Adipocyte (in vitro differentiated cells): ENCODE measurements around the gene UBL5.
"Not testable (repeated sequence)": the region's sequence is repeated elsewhere in the genome, so short reads cannot be mapped to it uniquely, and the experiment has no call there.

Experiments
- DNase-seq: peaks from one replicate; pipeline ENCODE4 v3.0.0-alpha.2; 2015; ENCODE audit warnings: low read depth
- H3K27me3 ChIP-seq: replicated peaks from 2 replicates; pipeline ENCODE4 v1.7.0; 2013; ENCODE audit warnings: mild to moderate bottlenecking, low read length, moderate library complexity; ENCODE audit not compliant: control insufficient read depth, insufficient read depth
- H3K36me3 ChIP-seq: 2 replicates; pipeline ENCODE4 v1.7.0; 2013; ENCODE audit warnings: low read length, mild to moderate bottlenecking, moderate library complexity; ENCODE audit not compliant: control insufficient read depth, insufficient read depth, severe bottlenecking
- H3K4me1 ChIP-seq: 2 replicates; pipeline ENCODE4 v1.7.0; 2013; ENCODE audit warnings: mild to moderate bottlenecking, low read length, moderate library complexity; ENCODE audit not compliant: control insufficient read depth, insufficient read depth
- H3K4me3 ChIP-seq: 2 replicates; pipeline ENCODE4 v1.7.0; 2013; ENCODE audit warnings: mild to moderate bottlenecking, low read length, moderate library complexity
- H3K9ac ChIP-seq: 2 replicates; pipeline ENCODE4 v1.7.0; 2013; ENCODE audit warnings: mild to moderate bottlenecking, low read length, moderate library complexity
- H3K9me3 ChIP-seq: 2 replicates; pipeline ENCODE4 v1.7.0; 2013; ENCODE audit warnings: mild to moderate bottlenecking, low read length, moderate library complexity; ENCODE audit not compliant: control insufficient read depth

UBL5 gene

DNA sequence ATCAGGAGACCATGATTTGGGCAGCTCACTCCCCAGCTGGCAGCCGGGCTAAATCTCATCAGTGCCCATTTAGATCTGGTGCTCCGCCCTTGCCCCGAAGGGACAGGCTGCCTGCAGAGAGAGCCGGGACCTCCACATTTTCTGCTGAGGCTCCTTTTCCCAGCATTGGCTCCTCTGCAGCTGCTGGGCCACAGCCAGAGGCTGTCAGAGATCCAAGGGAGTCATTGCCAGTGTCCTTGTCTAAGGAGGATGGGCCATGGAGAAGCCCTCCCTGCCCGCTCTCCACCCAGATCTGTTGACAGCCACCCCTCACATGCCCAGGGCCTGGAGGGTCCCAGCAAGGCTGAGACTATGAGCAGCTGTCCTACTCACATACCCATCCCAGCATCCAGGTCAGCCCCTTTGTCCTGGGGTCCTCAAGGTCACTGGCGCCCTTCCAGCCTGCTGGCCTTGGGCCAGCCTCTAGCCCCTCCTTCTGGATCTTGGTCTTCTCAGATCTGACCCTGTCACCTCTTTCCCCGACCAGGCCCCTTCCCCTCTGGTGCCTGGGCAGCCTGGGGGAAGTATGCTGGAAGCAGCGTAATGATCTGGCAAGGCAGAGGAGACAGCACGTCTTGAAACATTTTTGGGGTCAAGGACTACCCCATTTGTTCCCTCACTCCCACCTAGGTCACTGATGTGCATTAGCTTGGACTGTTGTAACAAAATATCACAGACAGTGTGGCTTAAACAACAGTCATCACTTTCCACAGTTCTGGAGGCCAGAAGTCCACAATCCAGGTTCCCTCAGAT, 15.3 kb downstream of the UBL5 start:
- no peak for DNase-seq
- H3K4me3 ChIP-seq: no peak overlapping the region
- peaks cover 21% of the 10 kb centered on the region for H3K4me1 ChIP-seq
- peaks cover 50% of the 10 kb centered on the region for H3K36me3 ChIP-seq
- no peaks in the 10 kb centered on the region for H3K27me3 ChIP-seq
- no peaks in the 10 kb centered on the region for H3K9me3 ChIP-seq
- no peak overlapping the region for H3K9ac ChIP-seq

DNA sequence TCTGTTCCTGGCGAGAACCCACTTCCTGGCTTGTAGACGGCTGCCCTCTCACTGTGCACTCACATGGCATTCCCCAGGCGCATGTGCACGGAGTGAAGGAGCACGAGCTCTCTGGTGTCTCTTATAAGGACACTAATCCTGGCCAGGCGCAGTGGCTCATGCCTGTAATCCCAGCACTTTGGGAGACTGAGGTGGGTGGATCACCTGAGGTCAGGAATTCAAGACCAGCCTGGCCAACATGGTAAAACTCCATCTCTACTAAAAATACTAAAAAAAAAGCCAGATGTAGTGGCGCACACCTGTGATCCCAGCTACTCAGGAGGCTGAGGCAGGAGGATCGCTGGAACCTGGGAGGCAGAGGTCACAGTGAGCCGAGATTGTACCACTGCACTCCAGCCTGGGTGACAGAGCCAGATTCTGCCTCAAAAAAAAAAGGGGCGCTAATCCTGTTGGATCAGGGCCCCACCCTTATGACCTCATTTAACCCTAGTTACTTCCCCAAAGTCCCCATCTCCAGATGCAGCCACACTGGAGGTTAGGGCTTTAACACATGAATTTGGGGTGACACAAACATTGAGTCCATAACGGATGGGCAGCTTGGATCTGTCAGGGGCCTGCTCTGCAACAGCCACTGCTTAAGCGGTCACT, 16.0 kb downstream of the UBL5 start:
- peaks cover 46% of the 10 kb centered on the region for H3K36me3 ChIP-seq
- peaks cover 21% of the 10 kb centered on the region for H3K4me1 ChIP-seq
- H3K9ac ChIP-seq, H3K27me3 ChIP-seq, H3K9me3 ChIP-seq, DNase-seq, H3K4me3 ChIP-seq: not testable (repeated sequence)

DNA sequence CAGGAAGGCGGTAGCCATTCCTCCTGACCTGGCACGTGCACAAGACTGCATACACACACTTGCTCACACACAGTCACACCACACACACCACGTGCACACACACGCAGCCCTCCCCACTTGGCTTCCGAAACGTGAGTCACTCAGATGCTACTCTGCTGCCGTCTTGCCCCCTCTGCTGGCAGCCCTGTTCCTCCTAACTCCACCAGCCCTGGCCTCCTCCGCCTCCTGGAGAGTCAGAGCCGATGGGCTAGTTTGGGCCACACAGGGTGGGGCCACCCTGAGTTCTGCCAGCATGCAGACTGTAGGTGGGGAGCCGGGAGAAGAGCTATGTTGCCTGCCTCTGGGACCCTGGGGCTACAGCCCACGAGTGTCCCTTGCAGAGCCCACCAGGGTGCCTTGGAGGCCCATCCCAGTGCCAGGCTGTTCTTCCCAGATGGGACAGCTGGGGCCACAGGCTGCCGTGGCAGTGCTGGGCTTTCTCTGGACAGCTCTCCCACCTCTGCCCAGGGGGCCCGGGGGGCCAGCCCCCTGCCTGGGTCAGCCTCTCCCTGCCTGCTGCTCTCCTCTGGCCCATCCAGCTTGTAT, 19.5 kb downstream of the UBL5 start:
- H3K9ac ChIP-seq: peak overlapping the region; percentile 61
- H3K27me3 ChIP-seq: no peaks in the 10 kb centered on the region
- H3K9me3 ChIP-seq: no peaks in the 10 kb centered on the region
- peaks cover 16% of the 10 kb centered on the region for H3K4me1 ChIP-seq
- peaks cover 15% of the 10 kb centered on the region for H3K36me3 ChIP-seq
- DNase-seq: peak; percentile 80
- no peak overlapping the region for H3K4me3 ChIP-seq

DNA sequence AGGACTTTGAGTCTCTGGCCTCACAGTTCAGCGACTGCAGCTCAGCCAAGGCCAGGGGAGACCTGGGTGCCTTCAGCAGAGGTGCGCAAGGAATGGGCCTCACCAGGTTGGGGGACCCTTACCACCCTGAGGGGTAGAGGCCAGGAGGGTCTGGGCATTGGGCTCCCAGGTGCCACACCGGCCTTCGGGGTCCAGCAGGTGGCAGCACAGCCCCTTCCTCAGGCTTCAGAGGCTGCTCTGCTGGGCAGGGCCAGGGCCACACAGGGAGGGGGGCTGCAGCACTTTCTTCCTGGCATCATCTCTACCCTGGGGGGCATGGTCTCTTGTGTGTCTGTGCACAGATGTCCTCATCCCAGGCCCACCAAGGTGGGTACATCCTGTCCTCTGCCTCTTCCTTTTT, 20.3 kb downstream of the UBL5 start:
- Histone ChIP-seq H3K36me3 (peaks cover 15% of the 10 kb centered on the region), H3K4me1 (peaks cover 12% of the 10 kb centered on the region), H3K9me3 (no peaks in the 10 kb centered on the region), H3K4me3 (no peak overlapping the region), H3K9ac (no peak overlapping the region), H3K27me3 (no peaks in the 10 kb centered on the region)
- DNase-seq: peak; percentile 10

DNA sequence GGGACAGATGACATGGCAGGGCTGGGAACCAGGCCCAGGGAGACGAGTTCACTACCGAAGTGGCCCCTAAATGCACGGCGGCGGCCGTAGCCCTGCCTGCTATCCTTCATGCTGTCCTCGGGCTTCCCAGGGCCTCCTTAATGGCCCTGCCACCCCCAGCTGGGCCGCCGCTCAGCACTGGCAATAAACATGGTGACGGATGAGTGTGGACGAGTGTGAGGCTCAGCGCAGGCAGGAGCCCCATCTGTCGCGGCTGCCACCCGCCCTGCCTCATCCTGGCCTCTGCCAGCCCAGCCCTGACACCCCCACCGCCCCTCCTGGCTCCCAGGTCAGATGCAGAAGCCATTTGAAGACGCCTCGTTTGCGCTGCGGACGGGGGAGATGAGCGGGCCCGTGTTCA, 21.0 kb downstream of the UBL5 start:
- DNase-seq: no peak
- Histone ChIP-seq H3K36me3 (peaks cover 9% of the 10 kb centered on the region), H3K9ac (no peak overlapping the region), H3K4me1 (peaks cover 16% of the 10 kb centered on the region), H3K27me3 (no peaks in the 10 kb centered on the region), H3K9me3 (no peaks in the 10 kb centered on the region), H3K4me3 (no peak overlapping the region)

DNA sequence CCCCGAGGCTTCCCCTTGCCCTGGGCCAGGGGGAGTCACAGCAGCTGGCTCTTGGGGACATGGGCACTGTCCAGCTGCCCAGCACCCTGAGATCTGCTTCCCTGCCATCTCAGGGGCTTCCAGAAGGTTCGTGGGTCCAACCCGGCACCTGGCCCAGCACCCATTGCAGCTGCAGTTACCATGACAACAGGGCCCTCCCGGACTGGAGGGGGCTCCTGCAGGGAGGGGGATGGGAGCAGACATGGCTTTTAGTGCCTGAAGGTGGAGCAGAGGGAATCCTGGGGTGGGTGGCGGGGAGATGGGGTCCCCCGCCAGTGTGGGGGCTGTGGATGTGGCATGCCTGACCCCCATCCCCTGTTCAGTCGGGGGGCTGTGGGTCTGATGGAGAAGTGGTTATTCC, 22.1 kb downstream of the UBL5 start:
- no peak for DNase-seq
- no peaks in the 10 kb centered on the region for H3K9me3 ChIP-seq
- H3K4me1 ChIP-seq: peaks cover 16% of the 10 kb centered on the region
- no peaks in the 10 kb centered on the region for H3K27me3 ChIP-seq
- H3K36me3 ChIP-seq: peaks cover 3% of the 10 kb centered on the region
- no peak overlapping the region for H3K9ac ChIP-seq
- no peak overlapping the region for H3K4me3 ChIP-seq

DNA sequence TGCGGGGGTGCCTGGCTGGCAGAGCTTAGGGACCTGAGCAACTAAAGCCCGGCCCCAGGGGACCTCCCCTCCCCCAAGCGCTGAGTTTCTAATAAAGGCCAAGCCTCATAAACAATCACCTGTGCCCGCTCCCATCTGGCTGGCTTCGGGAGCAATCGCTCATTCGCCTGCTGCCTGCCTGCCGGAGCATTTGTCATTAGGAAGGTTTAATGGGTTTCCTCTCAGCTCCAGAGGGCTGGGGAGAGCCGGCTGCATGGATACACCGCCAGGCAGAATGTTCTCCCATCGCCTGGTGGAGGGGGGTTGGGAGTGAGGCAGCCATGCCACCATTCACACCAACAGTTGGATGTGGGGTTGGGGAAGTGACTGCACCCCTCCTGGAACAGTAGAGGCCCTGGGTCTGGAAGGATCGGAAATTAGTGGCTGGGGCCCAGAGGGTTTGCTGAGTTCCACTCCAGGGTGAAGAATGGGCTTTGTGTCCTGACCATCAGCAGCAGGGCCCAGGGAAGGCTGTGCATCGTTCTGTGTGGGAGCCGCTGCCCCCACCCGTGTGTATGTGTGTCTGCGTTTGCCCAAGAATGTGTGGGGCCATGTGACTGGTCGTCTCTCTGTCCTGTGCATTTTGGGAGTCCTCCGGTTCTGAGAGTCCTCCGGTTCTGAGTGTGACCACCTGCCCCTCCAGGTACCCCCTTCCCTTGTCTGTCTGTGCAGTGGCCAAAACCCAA, 22.7 kb downstream of the UBL5 start:
- no peak overlapping the region for H3K4me3 ChIP-seq
- no peak for DNase-seq
- no peak overlapping the region for H3K9ac ChIP-seq
- no peaks in the 10 kb centered on the region for H3K36me3 ChIP-seq
- H3K9me3 ChIP-seq: no peaks in the 10 kb centered on the region
- peaks cover 16% of the 10 kb centered on the region for H3K4me1 ChIP-seq
- no peaks in the 10 kb centered on the region for H3K27me3 ChIP-seq

DNA sequence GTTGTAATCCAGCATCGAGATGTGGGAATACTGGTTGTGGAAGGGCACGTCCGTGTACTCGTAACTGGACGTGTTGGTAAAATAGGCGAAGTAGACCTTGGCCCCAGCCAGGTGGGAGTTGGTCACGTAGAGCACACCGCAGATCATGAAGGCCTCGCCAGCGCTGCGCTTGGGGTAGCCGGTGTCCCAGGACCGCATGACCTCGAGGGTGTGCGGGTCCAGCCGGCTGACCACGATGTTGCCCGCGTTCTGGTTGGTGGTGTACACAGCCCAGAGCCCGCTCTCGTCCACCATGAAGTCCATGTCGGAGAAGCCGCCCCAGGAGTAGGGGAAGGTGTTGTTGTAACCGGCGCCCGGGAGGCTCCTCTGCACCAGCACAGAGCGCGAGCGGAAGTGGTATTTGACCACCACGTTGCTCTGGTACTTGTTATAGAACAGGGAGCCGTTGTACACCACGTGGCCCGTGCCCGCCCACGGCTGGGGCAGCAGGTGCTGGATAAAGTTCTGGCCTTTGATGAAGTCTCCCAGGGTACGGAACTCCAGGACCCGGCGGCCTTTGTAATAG, 26.6 kb downstream of the UBL5 start:
- Histone ChIP-seq H3K9me3 (no peaks in the 10 kb centered on the region), H3K4me1 (peaks cover 4% of the 10 kb centered on the region), H3K9ac (no peak overlapping the region), H3K4me3 (no peak overlapping the region), H3K36me3 (peaks cover 15% of the 10 kb centered on the region), H3K27me3 (no peaks in the 10 kb centered on the region)
- DNase-seq: no peak

DNA sequence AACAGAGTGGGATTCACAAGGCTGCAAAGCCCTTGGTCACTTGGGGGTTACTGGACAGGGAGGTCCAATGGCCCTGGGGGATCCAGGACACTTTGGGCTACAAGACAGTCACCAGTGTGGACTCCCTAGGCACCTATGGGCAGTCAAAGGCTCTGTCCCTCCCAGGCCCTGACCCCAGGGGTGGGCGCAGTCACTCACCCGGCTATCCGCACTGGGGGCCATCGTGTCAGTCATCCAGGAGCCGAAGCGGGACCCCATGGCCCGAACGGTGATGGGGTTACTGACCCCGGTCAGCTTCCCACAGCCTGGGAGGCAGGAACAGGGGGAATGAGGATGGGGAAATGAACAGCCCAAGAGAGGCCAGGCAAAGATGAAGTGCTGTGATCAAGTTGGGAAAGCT, 28.9 kb downstream of the UBL5 start:
- Histone ChIP-seq H3K9ac (no peak overlapping the region), H3K27me3 (no peaks in the 10 kb centered on the region), H3K4me3 (no peak overlapping the region), H3K4me1 (peaks cover 4% of the 10 kb centered on the region), H3K36me3 (peaks cover 15% of the 10 kb centered on the region), H3K9me3 (no peaks in the 10 kb centered on the region)
- DNase-seq: no peak

DNA sequence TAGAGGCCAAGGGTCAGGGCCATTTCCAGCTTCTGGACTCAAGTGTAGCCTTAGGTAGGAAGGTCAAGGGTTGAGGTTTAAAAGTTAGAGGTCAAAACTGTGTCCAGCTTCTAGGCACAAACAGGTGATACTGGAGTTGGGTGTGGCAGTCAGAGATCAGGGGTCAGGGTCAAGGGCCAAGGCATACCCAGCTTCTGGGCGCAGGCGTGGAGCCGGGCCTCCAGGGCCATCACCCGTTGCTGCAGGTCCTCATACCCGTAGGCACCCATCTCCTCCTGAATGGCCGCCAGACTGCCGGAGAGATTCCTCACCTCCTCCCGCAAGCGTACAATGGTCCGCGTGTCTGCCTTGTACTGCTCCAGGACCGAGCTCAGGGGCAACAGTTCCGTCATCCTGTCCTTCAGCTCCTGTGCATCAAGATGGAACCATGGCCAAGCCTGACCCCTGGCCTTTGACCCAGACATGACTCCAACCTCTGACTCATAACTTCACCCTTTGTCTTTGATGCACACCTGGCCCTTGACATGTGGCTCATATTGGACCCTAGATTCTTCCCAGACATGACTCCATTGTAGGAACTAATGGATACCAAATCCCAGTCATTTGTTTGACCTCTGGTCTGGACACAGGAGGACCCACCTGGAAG, 29.5 kb downstream of the UBL5 start:
- peaks cover 15% of the 10 kb centered on the region for H3K36me3 ChIP-seq
- no peak overlapping the region for H3K4me3 ChIP-seq
- H3K9me3 ChIP-seq: no peaks in the 10 kb centered on the region
- H3K27me3 ChIP-seq: no peaks in the 10 kb centered on the region
- peaks cover 4% of the 10 kb centered on the region for H3K4me1 ChIP-seq
- no peak for DNase-seq
- H3K9ac ChIP-seq: no peak overlapping the region
